GM15510 (cell line): ENCODE measurements around the gene RDH12.

Source experiments
- POLR2A ChIP-seq: IDR thresholded peaks from 3 replicates; pipeline ENCODE4 v1.6.1; 2011; ENCODE audit warnings: borderline replicate concordance; ENCODE audit not compliant: insufficient read length; ENCODE audit errors: extremely low read depth

Gene RDH12

GRCh38 chr14:67765192-67765834 lies 63.6 kb downstream of the RDH12 start:
- TF ChIP-seq POLR2A: no peak

GRCh38 chr14:67766035-67766680 lies 64.5 kb downstream of the RDH12 start:
- no peak for TF ChIP-seq POLR2A

GRCh38 chr14:67768219-67768618 lies 66.5 kb downstream of the RDH12 start:
- no peak for TF ChIP-seq POLR2A

GRCh38 chr14:67773844-67774377 lies 72.2 kb downstream of the RDH12 start:
- TF ChIP-seq POLR2A: no peak

- no peak for TF ChIP-seq POLR2A
Observed at GRCh38 chr14:67776653-67777322, 75.1 kb downstream of the RDH12 start.

GRCh38 chr14:67778792-67779191 lies 77.1 kb downstream of the RDH12 start:
- TF ChIP-seq POLR2A: no peak

- TF ChIP-seq POLR2A: no peak
Observed at GRCh38 chr14:67782090-67782489, 80.4 kb downstream of the RDH12 start.
